Transverse colon (tissue), 4 donors: ENCODE results near the gene SLC10A6.

Source experiments
- POLR2A ChIP-seq: fragments of 450-650 bp; IDR thresholded peaks from one replicate; pipeline ENCODE4 v1.6.1; 2016; ENCODE audit warnings: antibody characterized with exemption, mild to moderate bottlenecking, moderate library complexity
- POLR2AphosphoS5 ChIP-seq, 3 donors: sonication (generic); formaldehyde crosslinking; IDR thresholded peaks; one replicate each; pipeline ENCODE4 v1.6.1; 2016; ENCODE audit warnings: antibody characterized with exemption in 3 of 3
- TF ChIP-seq, protein P1 (sequence below), 5 experiments: fragments of 200-600 bp in 3 of 5; fragments of 450-650 bp in 2 of 5; sonication (generic) in 3 of 5; IDR thresholded peaks; 1 replicate in 2 of 5; 2 replicates in 3 of 5; pipeline ENCODE4 v1.5.1; 2016 to 2017; ENCODE audit warnings: antibody characterized with exemption in 5 of 5, inconsistent platforms in 3 of 5, mild to moderate bottlenecking in 2 of 5, moderate library complexity in 1 of 5

DNA sequence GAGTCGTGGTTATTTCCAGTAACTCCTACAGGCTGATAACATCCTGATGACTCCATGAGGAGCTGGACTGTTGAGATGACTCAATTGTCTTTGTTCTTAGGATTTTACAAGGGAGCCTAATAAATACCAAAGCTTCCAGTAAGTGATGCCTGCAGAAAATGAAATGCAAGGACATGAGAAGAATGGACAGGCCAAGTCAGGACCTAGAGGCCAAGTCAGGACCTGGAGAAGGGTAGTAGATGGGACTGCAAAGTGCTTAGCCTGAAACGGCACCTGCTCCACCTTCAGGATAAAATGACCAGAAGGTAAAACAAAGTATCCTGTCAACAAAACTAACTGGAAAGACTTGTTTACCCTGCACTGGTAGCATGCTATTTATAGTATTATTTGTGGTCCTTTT, 6.4 kb upstream of the SLC10A6 start:
- TF ChIP-seq, protein P1, sequence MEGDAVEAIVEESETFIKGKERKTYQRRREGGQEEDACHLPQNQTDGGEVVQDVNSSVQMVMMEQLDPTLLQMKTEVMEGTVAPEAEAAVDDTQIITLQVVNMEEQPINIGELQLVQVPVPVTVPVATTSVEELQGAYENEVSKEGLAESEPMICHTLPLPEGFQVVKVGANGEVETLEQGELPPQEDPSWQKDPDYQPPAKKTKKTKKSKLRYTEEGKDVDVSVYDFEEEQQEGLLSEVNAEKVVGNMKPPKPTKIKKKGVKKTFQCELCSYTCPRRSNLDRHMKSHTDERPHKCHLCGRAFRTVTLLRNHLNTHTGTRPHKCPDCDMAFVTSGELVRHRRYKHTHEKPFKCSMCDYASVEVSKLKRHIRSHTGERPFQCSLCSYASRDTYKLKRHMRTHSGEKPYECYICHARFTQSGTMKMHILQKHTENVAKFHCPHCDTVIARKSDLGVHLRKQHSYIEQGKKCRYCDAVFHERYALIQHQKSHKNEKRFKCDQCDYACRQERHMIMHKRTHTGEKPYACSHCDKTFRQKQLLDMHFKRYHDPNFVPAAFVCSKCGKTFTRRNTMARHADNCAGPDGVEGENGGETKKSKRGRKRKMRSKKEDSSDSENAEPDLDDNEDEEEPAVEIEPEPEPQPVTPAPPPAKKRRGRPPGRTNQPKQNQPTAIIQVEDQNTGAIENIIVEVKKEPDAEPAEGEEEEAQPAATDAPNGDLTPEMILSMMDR (IDR thresholded peaks at IDR 0.05): no peak
- no peak for TF ChIP-seq POLR2A
- TF ChIP-seq POLR2AphosphoS5 (IDR thresholded peaks at IDR 0.05): no peak
